ENCODE data around the gene LAMB4.

LAMB4 gene

DNA sequence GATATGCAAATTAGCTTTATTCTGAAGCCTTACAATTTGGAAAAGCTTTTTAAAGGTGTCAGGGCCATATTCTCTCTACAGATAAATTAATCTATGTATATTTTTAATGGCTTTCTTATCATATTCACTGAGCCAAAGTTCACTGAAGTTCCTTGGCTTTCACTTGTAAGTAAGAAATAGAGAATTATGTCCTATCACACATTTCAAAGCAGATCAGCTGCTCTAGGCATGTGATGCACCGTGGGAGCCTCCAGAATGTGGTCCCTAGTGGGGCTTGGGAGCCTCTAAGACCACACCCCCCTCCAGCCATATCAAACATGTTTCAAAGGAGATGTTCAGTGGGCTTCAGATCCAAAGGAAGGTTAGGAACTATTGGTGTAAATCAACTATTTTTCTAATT lies 51.5 kb downstream of the LAMB4 start:
- no peak for DNase-seq (ENCODE audit: low read depth)

DNA sequence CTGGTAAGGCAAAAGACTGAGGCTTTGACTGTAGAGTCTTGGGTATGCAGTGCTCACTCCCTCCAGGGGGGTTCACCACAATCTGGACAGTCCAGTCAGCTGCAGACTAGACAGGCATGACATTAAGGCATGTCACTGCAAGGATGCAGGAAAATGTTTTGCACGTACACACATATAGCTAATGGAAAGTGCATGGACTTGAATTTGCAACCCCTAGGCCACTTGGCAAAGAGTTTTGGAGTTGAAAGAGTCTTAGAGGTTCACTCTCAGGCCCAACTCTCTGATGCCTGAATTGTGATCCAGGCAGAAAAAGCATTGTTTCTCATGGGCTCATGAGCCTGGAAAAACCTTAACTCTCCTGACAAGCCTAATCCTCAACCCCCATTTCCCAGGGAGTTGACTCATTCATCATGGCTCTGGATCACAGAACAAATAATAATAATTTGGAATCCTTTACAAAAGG lies 51.9 kb downstream of the LAMB4 start:
- no peak for DNase-seq (ENCODE audit: low read depth)

DNA sequence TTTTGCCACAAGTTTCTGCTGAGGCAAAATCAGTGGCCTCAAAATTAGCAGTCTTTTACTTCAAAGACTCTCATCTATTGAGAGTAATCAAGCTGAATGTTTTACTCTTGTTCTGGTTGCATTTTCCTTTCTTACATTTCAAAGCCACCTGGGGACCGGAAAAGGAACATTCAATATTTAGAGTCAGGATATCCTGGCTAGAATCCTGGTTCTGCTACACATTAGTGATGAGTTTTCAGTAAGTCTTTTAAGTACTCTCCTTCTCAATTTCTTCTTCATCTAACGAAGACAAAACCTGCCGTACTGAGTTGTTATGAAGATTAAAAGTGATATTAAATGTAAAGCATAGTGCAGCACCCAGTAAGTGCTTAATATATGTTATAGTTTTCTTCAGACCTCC lies 52.5 kb downstream of the LAMB4 start:
- no peak for DNase-seq (ENCODE audit: low read depth)

DNA sequence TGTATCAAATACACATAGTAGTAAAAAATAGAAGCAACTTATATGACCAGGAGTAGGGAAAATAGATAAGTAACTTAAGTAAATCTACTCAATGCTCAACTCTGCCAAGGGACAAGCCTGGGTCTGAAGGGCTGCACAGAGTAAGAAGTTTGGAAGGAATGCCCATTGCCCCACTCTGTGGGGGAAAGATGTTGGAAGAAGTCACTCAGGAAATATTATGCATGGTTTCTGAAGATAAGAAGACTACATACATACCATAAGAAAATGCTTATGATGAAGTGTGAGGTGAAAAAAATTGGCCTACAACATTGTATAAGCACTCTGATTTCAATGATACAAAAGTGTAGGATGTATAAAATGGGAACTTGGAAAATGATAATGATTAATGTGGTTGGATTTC lies 54.0 kb downstream of the LAMB4 start:
- DNase-seq (ENCODE audit: low read depth), result no peak

DNA sequence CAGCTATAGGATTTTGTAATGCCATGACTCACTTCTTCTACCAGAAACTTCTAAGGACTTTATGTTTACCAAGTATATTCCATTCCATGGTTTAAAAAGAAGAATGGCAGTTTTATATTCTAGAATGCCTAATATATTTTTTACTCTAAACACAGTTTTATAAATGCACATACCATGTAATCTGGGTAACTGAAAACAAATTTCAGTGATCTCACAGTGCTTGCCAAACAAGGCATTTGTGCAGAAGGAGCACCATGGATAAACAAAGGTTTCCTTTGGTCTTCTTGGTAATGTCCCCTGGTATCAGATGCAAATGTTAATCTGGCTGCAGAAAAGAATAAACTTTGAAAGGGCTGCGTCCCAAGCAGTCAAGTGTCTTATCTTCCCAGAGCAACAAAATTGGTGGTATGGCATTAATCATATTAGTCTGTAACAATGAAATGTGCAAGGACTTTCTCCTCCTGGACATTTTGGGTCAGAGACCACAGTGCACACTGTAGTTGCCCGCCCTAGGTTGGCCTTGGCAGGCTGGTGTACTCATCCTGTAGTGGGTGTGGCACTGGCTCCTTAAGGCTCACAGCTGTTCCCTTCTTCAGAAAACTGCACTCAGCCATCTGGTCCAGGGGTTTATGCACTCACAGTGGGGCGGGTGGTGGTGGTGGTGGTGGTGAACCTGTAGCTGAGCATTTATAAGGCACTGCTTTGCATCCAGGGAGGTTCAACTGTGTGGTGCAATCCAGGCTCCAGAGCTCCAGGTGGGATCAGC lies 56.7 kb downstream of the LAMB4 start:
- no peak for DNase-seq (ENCODE audit: low read depth)

DNA sequence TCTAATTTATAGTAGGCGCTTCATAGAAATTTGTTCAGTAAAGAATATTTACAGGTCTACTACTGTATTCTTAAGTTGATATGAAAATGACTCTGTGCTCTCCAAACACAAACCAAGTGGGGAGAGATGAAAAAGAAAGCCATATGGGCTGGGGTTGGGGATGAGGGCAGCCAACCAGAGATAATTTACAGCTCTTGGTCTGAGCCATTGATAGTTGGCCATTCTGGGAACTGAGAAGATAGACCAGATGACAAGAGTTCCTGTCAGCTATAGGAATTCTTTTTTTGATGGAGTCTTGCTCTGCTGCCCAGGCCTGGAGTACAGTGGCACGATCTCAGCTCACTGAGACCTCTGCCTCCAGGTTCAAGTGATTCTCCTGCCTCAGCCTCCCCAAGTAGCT lies 57.4 kb downstream of the LAMB4 start:
- no peak for DNase-seq (ENCODE audit: low read depth)

DNA sequence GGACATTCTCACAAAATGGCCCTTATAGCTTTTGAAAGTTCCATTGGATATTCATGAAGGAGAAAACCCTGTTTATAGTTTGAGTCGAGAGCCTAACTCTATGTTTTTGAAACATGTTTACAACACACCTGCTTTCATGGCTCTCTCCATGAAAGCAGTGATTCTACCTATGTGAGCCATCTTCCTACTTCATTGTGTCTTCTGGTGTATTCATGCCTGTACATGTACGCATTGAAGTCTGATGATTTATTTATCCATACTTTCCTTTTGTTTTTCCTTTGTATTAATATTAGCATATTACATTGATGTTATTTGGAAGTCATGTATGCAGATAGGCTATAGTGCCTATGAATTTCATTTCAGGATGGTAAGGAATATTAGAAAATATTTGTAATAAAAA lies 58.0 kb downstream of the LAMB4 start:
- no peak for DNase-seq (ENCODE audit: low read depth)

DNA sequence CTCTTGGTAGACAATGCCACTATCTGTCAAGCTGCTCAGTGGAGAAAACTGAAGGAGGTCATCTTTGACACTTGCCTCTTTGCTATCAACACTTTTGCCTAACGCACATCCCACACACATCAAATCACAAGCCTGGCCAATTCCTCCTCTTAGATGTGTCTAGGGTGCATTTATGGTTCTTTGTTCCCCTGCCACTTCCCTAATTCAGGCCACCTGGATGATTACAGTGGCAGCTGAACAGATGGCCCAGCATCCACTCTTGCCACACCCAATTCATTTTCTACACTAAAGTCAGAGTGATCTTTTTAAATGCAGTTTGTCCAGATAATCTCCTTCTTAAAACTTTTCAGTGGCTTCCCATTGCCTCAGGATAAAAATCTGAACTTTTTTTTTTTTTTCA lies 58.6 kb downstream of the LAMB4 start:
- DNase-seq (ENCODE audit: low read depth), result no peak

DNA sequence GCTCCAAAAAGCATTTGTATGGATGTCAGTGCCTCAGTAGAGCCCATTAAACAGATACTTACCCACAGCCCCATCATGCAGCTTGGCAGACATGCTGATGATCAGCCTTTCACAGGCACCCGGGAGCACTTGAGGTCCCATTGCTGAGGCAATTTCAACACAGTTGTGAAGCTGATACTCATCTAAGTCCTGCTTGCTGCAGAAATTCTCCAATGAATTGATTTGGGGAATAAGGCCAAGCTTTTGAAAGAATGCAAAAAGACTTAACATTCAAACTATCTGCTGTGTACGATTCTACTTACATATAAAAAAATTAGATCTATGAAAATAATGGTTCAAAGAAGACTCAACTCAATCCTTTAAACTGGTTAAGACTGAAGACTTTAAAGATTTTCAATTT lies 60.5 kb downstream of the LAMB4 start:
- no peak for DNase-seq (ENCODE audit: low read depth)

DNA sequence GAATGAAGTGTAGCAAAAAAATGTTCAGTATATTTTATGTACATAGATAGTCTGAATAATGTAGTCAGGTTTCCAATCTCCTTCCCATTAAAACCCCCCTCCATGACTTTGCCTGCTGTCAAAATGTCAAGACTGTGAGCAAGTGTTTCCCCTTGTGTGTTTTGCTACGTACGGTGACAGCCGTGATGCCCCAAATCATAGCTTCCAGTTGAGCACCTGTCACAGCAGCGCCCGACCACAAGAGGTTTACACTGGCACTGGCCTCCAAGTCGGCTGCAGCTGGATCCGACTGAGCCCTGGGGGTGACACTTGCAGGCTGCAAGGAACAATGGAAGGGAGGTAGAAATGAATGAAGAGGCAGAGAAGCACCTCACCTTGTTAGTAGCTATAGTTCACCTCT lies 62.3 kb downstream of the LAMB4 start:
- no peak for DNase-seq (ENCODE audit: low read depth)

DNA sequence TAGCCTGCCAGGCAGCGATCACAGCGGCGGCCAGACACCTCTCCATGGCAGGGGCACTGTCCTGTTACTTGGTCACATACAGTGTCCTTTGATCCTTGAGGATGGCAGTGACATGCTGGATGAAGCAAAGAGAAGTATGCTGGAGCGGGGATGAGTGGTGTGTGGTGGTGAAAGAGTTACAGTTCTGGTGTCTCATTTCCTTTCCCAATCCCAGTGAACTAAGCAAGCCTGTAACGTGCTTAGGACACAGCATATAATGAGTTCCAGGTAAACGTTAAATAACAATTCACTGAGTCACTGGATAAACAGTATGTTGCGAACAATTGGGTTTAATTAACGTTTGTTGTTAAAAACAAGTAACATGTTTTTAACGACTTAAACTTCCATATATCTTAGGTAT lies 63.7 kb downstream of the LAMB4 start:
- no peak for DNase-seq (ENCODE audit: low read depth)

DNA sequence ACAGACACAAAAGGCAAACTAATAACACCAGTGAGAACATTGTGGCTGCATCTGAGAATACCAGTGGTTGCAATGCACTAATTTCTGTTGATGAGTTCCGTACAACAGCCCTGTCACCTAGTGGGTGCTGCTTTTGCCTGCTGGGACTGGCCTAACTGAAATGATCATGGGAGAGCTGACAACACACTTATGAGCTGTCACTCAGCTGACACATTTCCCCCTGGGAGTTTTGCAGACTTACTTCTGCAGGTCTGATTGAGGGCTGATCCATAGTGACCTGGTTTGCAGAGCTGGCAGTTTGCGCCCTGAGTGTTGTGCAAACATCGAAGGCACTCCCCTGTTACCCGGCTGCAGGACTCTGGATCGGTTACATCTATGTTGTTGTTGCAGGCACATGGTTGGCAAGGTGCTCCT lies 66.6 kb downstream of the LAMB4 start:
- DNase-seq (ENCODE audit: low read depth), result no peak

DNA sequence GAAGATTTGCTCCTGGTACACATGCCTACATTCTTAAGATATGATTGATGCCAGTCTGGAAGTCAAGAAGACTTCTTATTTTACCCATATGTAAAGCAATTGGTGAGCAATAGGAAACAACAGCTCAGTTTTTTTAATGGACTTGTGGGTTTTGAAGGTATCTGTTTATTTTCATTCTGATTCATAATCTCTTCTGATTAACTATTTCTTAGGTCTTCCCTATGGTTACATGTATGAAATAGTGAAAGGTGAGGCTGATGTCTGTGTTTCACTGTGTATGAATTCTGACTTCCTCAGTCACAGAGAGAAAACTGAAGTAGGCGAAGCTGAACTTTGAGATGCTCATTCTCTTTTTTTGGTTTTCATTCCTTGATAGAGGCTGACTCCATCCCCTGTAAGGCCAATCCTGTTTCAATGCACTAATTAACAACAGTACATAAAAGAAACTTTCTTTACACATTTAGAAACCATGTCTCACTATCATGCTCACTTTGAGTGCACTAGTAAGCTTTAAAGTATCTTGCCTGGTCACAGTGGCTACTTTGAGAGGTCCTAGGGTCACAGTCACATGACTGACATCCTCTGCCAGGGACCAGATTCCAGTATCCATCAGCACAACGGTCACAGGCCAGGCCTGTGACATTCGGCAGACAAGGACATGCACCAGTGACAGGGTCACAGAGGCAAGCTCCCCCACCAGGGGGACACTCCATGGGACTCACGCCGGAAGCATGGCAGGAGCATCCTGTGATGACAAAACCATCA lies 67.7 kb downstream of the LAMB4 start:
- no peak for DNase-seq (ENCODE audit: low read depth)

DNA sequence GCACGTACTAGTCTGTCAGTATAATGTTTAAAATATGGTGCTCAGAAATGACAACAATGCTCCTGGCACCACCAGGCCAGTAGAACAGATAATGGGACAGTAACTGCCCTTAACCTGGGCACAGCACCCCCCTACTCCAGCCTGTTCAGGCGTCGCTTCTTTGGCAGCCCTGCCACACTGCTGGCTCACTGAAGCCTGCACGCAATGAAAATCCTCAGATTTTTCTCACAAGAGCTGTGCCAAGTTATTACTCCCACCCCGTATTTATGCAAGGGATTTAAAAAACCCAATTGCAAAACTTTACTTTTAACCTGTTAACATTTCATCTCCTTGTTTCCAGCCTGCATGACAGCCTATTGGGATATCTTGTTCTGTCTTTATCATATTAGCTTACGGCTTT lies 70.6 kb downstream of the LAMB4 start:
- DNase-seq (ENCODE audit: low read depth), result no peak

DNA sequence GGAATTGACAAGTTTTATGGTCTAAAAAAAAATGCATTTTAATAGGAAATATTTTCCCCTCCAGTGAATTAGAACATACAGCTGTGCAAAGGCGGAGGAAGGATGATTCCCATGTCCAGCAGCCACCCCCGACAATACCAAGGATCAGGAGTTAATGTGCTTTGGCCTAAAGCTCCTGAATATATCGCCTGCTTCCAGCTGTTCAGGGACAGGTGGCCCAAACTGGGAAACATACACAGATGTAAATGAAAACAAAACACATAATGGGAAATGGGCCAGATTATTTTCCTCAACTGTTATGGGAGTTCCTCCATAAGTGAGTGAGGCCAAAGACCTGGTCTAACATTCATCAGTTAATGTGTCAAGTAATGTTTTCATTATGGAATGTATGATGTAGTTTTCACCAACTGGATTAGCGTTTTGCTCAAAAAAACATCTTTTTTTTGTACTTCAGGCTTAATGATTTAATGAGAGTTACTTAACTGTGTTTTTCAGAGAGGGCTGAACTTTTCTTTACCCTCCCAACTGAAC lies 72.1 kb downstream of the LAMB4 start:
- DNase-seq (ENCODE audit: low read depth), result no peak

DNA sequence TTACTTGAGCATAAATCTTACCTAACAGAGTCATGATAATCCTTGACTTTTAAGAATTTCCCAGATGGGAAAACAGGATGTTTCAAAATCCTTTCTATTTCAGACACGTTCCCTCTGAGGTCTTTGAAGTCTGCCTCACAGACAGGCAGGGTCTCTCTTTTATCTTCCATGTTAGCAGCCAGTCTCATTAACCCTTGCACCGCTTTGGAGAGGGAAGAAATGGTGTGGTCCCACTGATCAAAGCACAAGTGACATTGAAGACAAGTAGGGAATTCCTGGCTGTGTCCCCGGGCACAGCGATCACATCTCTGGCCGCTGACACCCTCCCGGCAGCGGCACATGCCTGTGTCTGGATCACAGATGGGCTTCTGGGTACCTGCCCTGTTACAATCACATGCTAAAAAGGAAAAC lies 74.5 kb downstream of the LAMB4 start:
- no peak for DNase-seq (ENCODE audit: low read depth)

DNA sequence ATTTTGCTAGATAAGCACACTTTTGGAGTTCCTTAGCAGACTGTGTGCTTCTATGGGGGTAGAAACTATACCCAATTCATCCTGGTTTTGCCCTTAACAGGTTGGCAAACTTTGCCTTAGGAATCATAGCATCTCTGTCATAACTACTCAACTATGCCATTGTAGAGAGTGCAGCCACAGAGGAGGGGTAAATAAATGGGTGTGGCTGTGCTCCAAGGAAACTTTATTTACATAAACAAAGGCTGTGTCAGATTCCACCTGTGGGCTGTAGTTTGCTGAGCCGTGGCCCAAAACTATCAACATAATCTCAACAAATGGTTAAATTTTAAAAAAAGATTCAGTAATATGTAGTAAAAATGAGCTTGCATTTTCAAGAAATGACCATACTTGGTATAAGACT lies 75.6 kb downstream of the LAMB4 start:
- DNase-seq (ENCODE audit: low read depth), result no peak

DNA sequence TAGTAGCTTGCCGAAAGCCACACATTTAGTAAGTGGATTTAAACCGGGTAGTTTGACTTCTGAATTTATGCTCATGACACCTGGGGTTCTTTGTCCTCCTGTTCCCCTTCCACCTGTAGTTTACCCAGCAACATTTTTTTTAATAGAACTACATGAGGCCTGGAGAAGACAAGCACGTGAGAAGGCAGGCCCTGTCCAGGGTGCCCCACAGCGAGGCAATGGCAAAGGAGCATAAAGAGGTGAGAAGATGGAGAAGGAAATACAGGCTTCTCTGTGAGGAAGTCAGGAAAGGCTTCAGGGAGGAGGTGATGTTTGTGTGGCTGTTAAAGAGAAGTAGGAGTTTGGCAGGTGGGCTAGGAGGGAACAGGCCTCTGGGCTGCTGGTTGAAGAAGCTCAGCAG lies 76.9 kb downstream of the LAMB4 start:
- no peak for DNase-seq (ENCODE audit: low read depth)

DNA sequence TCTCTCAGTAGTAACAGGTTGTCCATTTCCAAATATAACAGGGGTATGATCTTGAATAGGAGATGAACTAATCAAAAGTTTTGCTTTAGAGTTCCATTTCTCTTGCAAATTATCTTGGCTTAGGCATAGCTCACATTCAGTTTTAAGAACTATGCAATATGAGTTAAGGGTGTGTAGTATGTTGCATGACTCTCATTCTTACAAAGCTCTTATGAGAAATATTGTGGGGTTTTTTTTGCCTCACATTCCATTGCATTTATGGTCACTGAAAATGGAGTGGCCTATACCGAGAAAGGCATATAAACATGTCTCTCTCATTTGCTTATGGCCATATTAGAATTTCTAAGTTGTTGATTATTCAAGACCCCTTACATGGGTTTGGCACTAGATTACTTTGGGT lies 78.7 kb downstream of the LAMB4 start:
- DNase-seq (ENCODE audit: low read depth), result no peak

DNA sequence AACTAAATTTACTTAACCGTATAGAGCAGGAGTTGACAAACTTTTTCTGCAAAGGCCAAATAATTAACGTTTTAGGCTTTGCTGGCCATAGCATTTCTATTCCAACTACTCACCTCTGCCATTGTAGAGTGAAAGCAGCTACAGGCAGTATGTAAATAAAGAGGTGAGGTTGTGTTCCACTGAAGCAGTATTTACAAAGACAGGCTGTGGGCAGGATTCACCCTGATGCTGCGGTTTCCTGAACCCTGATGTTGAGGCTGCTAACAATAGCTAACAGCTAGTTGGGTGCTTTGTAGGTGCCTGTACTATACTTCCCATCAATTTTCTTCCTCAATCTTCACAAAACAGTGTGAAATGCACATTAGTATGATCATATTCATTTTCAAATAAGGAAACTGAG lies 80.2 kb downstream of the LAMB4 start:
- no peak for DNase-seq (ENCODE audit: low read depth)

DNA sequence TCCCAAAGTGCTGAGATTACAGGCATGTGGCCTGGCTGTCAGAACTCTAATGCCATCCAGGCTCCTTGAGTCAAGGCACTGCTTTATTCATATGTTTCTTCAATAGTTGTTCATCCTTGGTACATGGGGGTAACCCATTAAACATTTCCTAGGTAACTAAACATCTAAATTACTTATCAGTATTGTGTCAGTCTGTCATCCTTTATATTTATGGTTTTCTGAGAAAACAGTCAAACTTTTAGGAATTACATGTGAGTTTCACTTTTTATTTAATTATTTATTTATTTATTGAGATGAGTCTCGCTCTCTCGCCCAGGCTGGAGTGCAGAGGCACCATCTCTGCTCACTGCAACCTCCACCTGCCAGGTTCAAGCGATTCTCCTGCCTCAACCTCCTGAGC lies 81.7 kb downstream of the LAMB4 start:
- DNase-seq (ENCODE audit: low read depth), result no peak

DNA sequence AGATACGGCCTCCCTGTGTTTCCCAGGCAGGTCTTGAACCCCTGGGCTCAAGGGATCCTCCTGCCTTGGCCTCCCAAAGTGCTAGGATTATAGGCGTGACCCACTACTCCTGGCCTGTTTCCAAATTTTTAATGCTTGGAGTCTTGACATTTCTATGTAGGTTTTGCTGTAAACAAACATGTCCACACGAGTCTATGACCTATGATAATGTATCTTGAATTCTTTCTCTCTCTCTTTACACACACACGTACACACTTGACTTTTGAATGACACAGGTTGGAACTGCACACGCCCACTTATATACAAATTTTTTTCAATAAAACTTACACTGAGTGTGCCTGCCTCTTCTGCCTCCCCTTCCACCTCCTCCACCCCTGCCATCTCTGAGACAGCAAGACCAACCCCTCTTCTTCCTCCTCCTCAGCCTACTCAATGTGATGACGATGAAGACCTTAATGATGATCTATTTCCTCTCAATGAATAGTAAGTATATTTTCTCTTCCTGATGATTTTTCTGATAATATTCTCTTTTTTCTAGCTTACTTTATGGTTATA lies 83.1 kb downstream of the LAMB4 start:
- no peak for DNase-seq (ENCODE audit: low read depth)

DNA sequence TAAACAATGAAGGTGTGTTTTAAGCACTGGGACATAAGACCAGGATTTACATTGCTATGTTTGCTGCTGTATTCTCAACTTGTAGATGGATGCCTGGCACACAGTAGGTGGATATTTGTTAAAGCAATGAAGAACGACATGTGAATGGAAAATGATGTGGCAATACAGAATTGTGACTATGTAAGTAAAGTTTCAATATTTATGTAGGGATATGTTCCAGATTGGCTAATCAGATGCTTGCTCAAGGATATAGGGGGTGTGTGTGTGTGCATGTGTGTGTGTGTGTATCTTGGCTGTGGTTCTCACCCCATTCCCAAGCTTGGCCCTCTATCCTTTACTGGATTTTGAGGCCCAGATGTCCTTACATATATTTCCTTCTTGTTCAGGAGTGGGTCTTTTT lies 84.5 kb downstream of the LAMB4 start:
- no peak for DNase-seq (ENCODE audit: low read depth)

All from GM04503 (cell line).